Subcutaneous abdominal adipose tissue (tissue), 5 donors: Measurements from ENCODE around the gene RBFOX1.

Source experiments
- H3K27ac ChIP-seq: one replicate; pipeline ENCODE4 v1.7.0; 2013; ENCODE audit warnings: low read depth, mild to moderate bottlenecking, inconsistent platforms, low read length, moderate library complexity
- H3K27me3 ChIP-seq, 5 donors: one replicate each; pipeline ENCODE4 v1.7.0; 2013; ENCODE audit warnings: low read length in 5 of 5, inconsistent platforms in 1 of 5; ENCODE audit not compliant: control insufficient read depth in 5 of 5, insufficient read depth in 4 of 5
- H3K36me3 ChIP-seq, 5 donors: one replicate each; pipeline ENCODE4 v1.7.0; 2013; ENCODE audit warnings: low read length in 5 of 5; ENCODE audit not compliant: control insufficient read depth in 5 of 5, insufficient read depth in 5 of 5
- H3K4me1 ChIP-seq, 5 donors: one replicate each; pipeline ENCODE4 v1.7.0; 2013; ENCODE audit warnings: low read length in 5 of 5, mild to moderate bottlenecking in 3 of 5, moderate library complexity in 1 of 5; ENCODE audit not compliant: control insufficient read depth in 5 of 5, insufficient read depth in 5 of 5
- H3K4me3 ChIP-seq, 5 donors: one replicate each; pipeline ENCODE4 v1.7.0; 2013; ENCODE audit warnings: low read length in 5 of 5, low read depth in 1 of 5
- H3K9ac ChIP-seq, 5 donors: one replicate each; pipeline ENCODE4 v1.7.0; 2013; ENCODE audit warnings: low read length in 5 of 5, mild to moderate bottlenecking in 4 of 5, moderate library complexity in 3 of 5
- H3K9me3 ChIP-seq, 5 donors: one replicate each; pipeline ENCODE4 v1.7.0; 2013; ENCODE audit warnings: low read length in 5 of 5; ENCODE audit not compliant: control insufficient read depth in 5 of 5
- donor health status: healthy.
- donor health status: healthy.
- donor health status: healthy.
- donor health status: healthy.
- donor health status: healthy.

RBFOX1 gene

DNA sequence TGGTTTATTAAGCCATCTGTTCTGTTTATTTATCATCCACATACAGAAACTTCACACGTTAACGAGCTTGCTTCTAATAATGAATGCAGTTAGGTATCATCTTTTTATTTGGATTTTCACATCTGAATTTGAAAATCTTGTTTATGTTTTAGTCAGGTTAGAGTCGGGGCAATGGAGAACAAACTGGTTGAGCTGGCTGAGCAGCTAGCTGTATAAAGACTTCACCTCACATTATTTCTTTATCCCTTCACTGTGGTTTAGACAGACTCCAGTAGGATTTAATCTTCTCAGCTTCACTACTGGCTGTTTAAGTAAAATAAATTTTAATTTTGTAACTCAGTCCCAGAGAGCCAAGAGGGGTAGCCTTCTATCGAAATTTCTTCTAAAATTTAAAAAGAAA is 415.9 kb downstream of the RBFOX1 start:
- Histone ChIP-seq H3K4me1 (no peaks in the 10 kb centered on the region), H3K9ac (no peak overlapping the region), H3K9me3 (peaks cover 0 to 3% (median 0%) of the 10 kb centered on the region in 5 donors), H3K27ac (no peak overlapping the region), H3K36me3 (no peaks in the 10 kb centered on the region), H3K4me3 (no peak overlapping the region), H3K27me3 (peaks cover 0 to 3% (median 0%) of the 10 kb centered on the region in 5 donors)

DNA sequence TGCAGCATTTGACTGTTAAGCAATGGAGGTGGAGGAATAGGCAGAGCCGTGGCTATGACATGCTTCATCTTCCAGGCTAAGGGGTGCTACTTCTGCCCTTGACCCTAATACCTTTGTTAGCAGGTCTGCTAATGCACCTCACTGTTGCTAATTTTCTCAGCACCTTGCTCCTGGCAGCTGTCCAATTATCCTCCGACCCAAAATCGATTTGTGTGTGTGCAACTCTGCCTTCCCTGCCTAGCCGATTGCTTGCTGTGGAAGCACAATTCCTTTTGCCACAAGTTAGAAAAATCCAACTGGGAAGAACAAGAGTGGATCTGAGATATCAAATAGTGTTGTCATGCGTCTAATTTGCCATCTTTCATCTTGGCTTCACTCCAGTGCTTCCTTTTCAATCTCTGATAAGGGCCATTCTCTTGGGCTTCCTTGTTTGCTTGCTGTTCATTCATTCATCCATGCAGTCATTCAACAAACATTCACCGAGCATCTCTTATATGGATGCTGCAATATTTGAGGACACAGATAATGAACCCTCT is 422.8 kb downstream of the RBFOX1 start:
- Histone ChIP-seq H3K27me3 (no peaks in the 10 kb centered on the region), H3K4me1 (no peaks in the 10 kb centered on the region), H3K27ac (no peak overlapping the region), H3K36me3 (no peaks in the 10 kb centered on the region), H3K9ac (no peak overlapping the region), H3K9me3 (no peaks in the 10 kb centered on the region), H3K4me3 (no peak overlapping the region)
